ENCODE data around the gene LHFPL4. TPM values are rescaled to one million over a fixed set of nuclear protein-coding genes. Genes with fewer than 3 reads are reported as not detected.

Gene LHFPL4
- polyA plus RNA-seq, 3 donors = not detected

GRCh38 chr3:9525078-9525477 is 28.5 kb downstream of the LHFPL4 start:
- Histone ChIP-seq H3K27me3 (ENCODE audit: control insufficient read depth in 2 of 2, insufficient read depth in 2 of 2, low read length in 2 of 2) (peaks cover 0 to 4% of the 10 kb centered on the region in 2 donors), H4K20me1 (ENCODE audit: insufficient read depth, low read length) (no peaks in the 10 kb centered on the region), H3K27ac (ENCODE audit: low read depth in 1 of 2, low read length in 2 of 2) (no peak overlapping the region), H3K4me3 (replicated peaks in 1 of 3; ENCODE audit: low read depth in 2 of 3, low read length in 3 of 3) (no peak overlapping the region), H3K4me2 (replicated peaks; ENCODE audit: extremely low read depth, low read length, poor library complexity, severe bottlenecking) (no peak overlapping the region), H3K9ac (ENCODE audit: insufficient read depth, low read length, poor library complexity, severe bottlenecking) (no peak overlapping the region), H3K79me2 (ENCODE audit: insufficient read depth, low read length) (no peaks in the 10 kb centered on the region), H3K9me3 (replicated peaks in 1 of 2; ENCODE audit: control insufficient read depth in 1 of 2, insufficient read depth in 1 of 2, low read length in 2 of 2) (no peaks in the 10 kb centered on the region), H3K4me1 (ENCODE audit: control insufficient read depth in 1 of 2, insufficient read depth in 2 of 2, low read length in 2 of 2) (no peaks in the 10 kb centered on the region), H3K36me3 (replicated peaks in 1 of 2; ENCODE audit: control insufficient read depth in 1 of 2, insufficient read depth in 2 of 2, low read length in 2 of 2) (no peaks in the 10 kb centered on the region), H2AFZ (ENCODE audit: insufficient read depth, low read depth, low read length, poor library complexity, severe bottlenecking) (no peak overlapping the region)
- no peak for DNase-seq
- H3K4me1 Mint-ChIP-seq = no peaks in the 10 kb centered on the region
- no peaks in the 10 kb centered on the region for H3K36me3 Mint-ChIP-seq
- TF ChIP-seq, protein P1, sequence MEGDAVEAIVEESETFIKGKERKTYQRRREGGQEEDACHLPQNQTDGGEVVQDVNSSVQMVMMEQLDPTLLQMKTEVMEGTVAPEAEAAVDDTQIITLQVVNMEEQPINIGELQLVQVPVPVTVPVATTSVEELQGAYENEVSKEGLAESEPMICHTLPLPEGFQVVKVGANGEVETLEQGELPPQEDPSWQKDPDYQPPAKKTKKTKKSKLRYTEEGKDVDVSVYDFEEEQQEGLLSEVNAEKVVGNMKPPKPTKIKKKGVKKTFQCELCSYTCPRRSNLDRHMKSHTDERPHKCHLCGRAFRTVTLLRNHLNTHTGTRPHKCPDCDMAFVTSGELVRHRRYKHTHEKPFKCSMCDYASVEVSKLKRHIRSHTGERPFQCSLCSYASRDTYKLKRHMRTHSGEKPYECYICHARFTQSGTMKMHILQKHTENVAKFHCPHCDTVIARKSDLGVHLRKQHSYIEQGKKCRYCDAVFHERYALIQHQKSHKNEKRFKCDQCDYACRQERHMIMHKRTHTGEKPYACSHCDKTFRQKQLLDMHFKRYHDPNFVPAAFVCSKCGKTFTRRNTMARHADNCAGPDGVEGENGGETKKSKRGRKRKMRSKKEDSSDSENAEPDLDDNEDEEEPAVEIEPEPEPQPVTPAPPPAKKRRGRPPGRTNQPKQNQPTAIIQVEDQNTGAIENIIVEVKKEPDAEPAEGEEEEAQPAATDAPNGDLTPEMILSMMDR (IDR thresholded peaks at IDR 0.05) = no peak
- H3K4me3 Mint-ChIP-seq = no peak overlapping the region
- peaks cover 0 to 4% (median 1%) of the 10 kb centered on the region in 7 donors for H3K9me3 Mint-ChIP-seq
- H3K27ac Mint-ChIP-seq = no peak overlapping the region
- H3K27me3 Mint-ChIP-seq (ENCODE audit: low read depth in 3 of 3) = peaks cover 5 to 42% (median 6%) of the 10 kb centered on the region in 3 donors
- intact Hi-C loops (cut with micrococcal nuclease) = no loop called here
- no CpG with 5 or more reads among the region's 2 CpGs for WGBS (ENCODE audit: insufficient coverage)

- TF ChIP-seq, protein P1 (IDR thresholded peaks at IDR 0.05) = no peak
- Histone ChIP-seq H3K4me1 (ENCODE audit: control insufficient read depth in 1 of 2, insufficient read depth in 2 of 2, low read length in 2 of 2) (no peaks in the 10 kb centered on the region), H3K79me2 (ENCODE audit: insufficient read depth, low read length) (no peaks in the 10 kb centered on the region), H3K36me3 (replicated peaks in 1 of 2; ENCODE audit: control insufficient read depth in 1 of 2, insufficient read depth in 2 of 2, low read length in 2 of 2) (no peaks in the 10 kb centered on the region), H3K9me3 (replicated peaks in 1 of 2; ENCODE audit: control insufficient read depth in 1 of 2, insufficient read depth in 1 of 2, low read length in 2 of 2) (no peaks in the 10 kb centered on the region), H4K20me1 (ENCODE audit: insufficient read depth, low read length) (no peaks in the 10 kb centered on the region), H3K4me2 (replicated peaks; ENCODE audit: extremely low read depth, low read length, poor library complexity, severe bottlenecking) (no peak overlapping the region), H2AFZ (ENCODE audit: insufficient read depth, low read depth, low read length, poor library complexity, severe bottlenecking) (no peak overlapping the region), H3K9ac (ENCODE audit: insufficient read depth, low read length, poor library complexity, severe bottlenecking) (no peak overlapping the region), H3K4me3 (replicated peaks in 1 of 3; ENCODE audit: low read depth in 2 of 3, low read length in 3 of 3) (no peak overlapping the region), H3K27me3 (ENCODE audit: control insufficient read depth in 2 of 2, insufficient read depth in 2 of 2, low read length in 2 of 2) (peaks cover 2 to 3% of the 10 kb centered on the region in 2 donors), H3K27ac (ENCODE audit: low read depth in 1 of 2, low read length in 2 of 2) (no peak overlapping the region)
- Mint-ChIP-seq H3K27ac (no peak overlapping the region), H3K4me3 (no peak overlapping the region), H3K9me3 (peaks cover 0 to 3% (median 0%) of the 10 kb centered on the region in 7 donors), H3K4me1 (no peaks in the 10 kb centered on the region), H3K27me3 (ENCODE audit: low read depth in 3 of 3) (peaks cover 4 to 11% (median 7%) of the 10 kb centered on the region in 3 donors), H3K36me3 (no peaks in the 10 kb centered on the region)
- no peak for DNase-seq
- intact Hi-C loops (cut with micrococcal nuclease) = no loop called here
- WGBS (ENCODE audit: insufficient coverage) = no CpG with 5 or more reads among the region's 2 CpGs
Observed at GRCh38 chr3:9514956-9515355, 38.7 kb downstream of the LHFPL4 start.
